ENCODE results near the gene GRK5.

- TF ChIP-seq POLR2A (IDR thresholded peaks at IDR 0.05) (no peak), CTCF (IDR thresholded peaks at IDR 0.05 in 4 of 5, conservative IDR thresholded peaks at IDR 0.05 in 1 of 5) (no peak)
Observed at GRCh38 chr10:119340893-119341458, 133.6 kb downstream of the GRK5 start.
